H9 (cell line): ENCODE data around the gene FOXA2. TPM values are rescaled to one million over a fixed set of nuclear protein-coding genes. Genes with fewer than 3 reads are reported as not detected.

ENCODE experiments used
- DNase-seq: peaks from one replicate; pipeline ENCODE4 v3.0.0-alpha.2; 2017
- H2AFZ ChIP-seq: one replicate; pipeline ENCODE4 v1.6.1; 2013; ENCODE audit warnings: mild to moderate bottlenecking, low read length, control low read depth, moderate library complexity
- H2AK5ac ChIP-seq: 2 replicates; pipeline ENCODE4 v1.6.1; 2013; ENCODE audit warnings: low read length, control low read depth, mixed read lengths; ENCODE audit not compliant: insufficient read length
- H2BK120ac ChIP-seq: one replicate; pipeline ENCODE4 v1.6.1; 2013; ENCODE audit warnings: low read depth, mild to moderate bottlenecking, low read length, control low read depth, inconsistent platforms; ENCODE audit not compliant: poor library complexity, severe bottlenecking
- H2BK12ac ChIP-seq: 2 replicates; pipeline ENCODE4 v1.6.1; 2013; ENCODE audit warnings: low read length, control low read depth, mixed read lengths, low read depth; ENCODE audit not compliant: insufficient read length
- H2BK15ac ChIP-seq: 2 replicates; pipeline ENCODE4 v1.6.1; 2013; ENCODE audit warnings: low read depth, low read length, control low read depth
- H2BK20ac ChIP-seq: one replicate; pipeline ENCODE4 v1.6.1; 2013; ENCODE audit warnings: low read depth, mild to moderate bottlenecking, low read length, control low read depth, inconsistent platforms; ENCODE audit not compliant: poor library complexity, severe bottlenecking
- H2BK5ac ChIP-seq: 2 replicates; pipeline ENCODE4 v1.6.1; 2013; ENCODE audit warnings: low read length, control low read depth, mixed read lengths; ENCODE audit not compliant: insufficient read length
- H3K14ac ChIP-seq: 2 replicates; pipeline ENCODE4 v1.6.1; 2013; ENCODE audit warnings: low read length, control low read depth; ENCODE audit not compliant: insufficient read depth
- H3K18ac ChIP-seq: 2 replicates; pipeline ENCODE4 v1.6.1; 2013; ENCODE audit warnings: low read depth, mild to moderate bottlenecking, mixed read lengths, low read length, control low read depth; ENCODE audit not compliant: insufficient read length
- H3K23ac ChIP-seq: 2 replicates; pipeline ENCODE4 v1.6.1; 2013; ENCODE audit warnings: low read length, control low read depth, mixed read lengths, low read depth; ENCODE audit not compliant: insufficient read length
- H3K23me2 ChIP-seq: 2 replicates; pipeline ENCODE4 v1.6.1; 2013; ENCODE audit warnings: low read depth, mild to moderate bottlenecking, mixed read lengths, low read length, control low read depth; ENCODE audit not compliant: insufficient read length, poor library complexity, severe bottlenecking
- H3K27ac ChIP-seq: 2 replicates; pipeline ENCODE4 v1.5.1; 2013; ENCODE audit warnings: low read length, control low read depth, mixed read lengths, low read depth; ENCODE audit not compliant: insufficient read length
- H3K27me3 ChIP-seq: 2 replicates; pipeline ENCODE4 v1.6.1; 2013; ENCODE audit warnings: low read length, control low read depth, inconsistent platforms; ENCODE audit not compliant: insufficient read depth
- H3K4ac ChIP-seq: 2 replicates; pipeline ENCODE4 v1.6.1; 2013; ENCODE audit warnings: low read depth, mild to moderate bottlenecking, control low read depth, inconsistent platforms, low read length, moderate library complexity
- H3K4me1 ChIP-seq: 2 replicates; pipeline ENCODE4 v1.6.1; 2013; ENCODE audit warnings: low read length, control low read depth, inconsistent platforms; ENCODE audit not compliant: insufficient read depth
- H3K4me2 ChIP-seq: 2 replicates; pipeline ENCODE4 v1.6.1; 2013; ENCODE audit warnings: low read length, control low read depth, mixed read lengths; ENCODE audit not compliant: insufficient read length, insufficient read depth
- H3K56ac ChIP-seq: 2 replicates; pipeline ENCODE4 v1.6.1; 2013; ENCODE audit warnings: low read depth, mild to moderate bottlenecking, mixed read lengths, low read length, control low read depth; ENCODE audit not compliant: insufficient read length
- H3K79me1 ChIP-seq: 2 replicates; pipeline ENCODE4 v1.6.1; 2013; ENCODE audit warnings: low read depth, mild to moderate bottlenecking, moderate library complexity, low read length, control low read depth, inconsistent platforms; ENCODE audit not compliant: insufficient read depth, poor library complexity, severe bottlenecking
- H3K79me2 ChIP-seq: 2 replicates; pipeline ENCODE4 v1.6.1; 2013; ENCODE audit warnings: low read length, control low read depth, inconsistent platforms; ENCODE audit not compliant: insufficient read depth
- H3K9ac ChIP-seq: 2 replicates; pipeline ENCODE4 v1.6.1; 2013; ENCODE audit warnings: low read length, control low read depth, mixed read lengths; ENCODE audit not compliant: insufficient read length; ENCODE audit errors: extremely low read depth
- H3K9me3 ChIP-seq: one replicate; pipeline ENCODE4 v1.6.1; 2013; ENCODE audit warnings: low read depth, low read length, inconsistent platforms; ENCODE audit not compliant: control insufficient read depth
- H3T11ph ChIP-seq: one replicate; pipeline ENCODE4 v1.6.1; 2013; ENCODE audit warnings: mild to moderate bottlenecking, low read length, control low read depth, inconsistent platforms
- H4K20me1 ChIP-seq: one replicate; pipeline ENCODE4 v1.6.1; 2013; ENCODE audit not compliant: control insufficient read depth, insufficient read length, insufficient read depth
- H4K5ac ChIP-seq: 2 replicates; pipeline ENCODE4 v1.6.1; 2013; ENCODE audit warnings: low read depth, mild to moderate bottlenecking, mixed read lengths, low read length, control low read depth; ENCODE audit not compliant: insufficient read length
- H4K8ac ChIP-seq: replicated peaks from 2 replicates; pipeline ENCODE4 v1.6.1; 2013; ENCODE audit warnings: low read length, control low read depth, mixed read lengths, low read depth; ENCODE audit not compliant: insufficient read length
- H4K91ac ChIP-seq: 2 replicates; pipeline ENCODE4 v1.6.1; 2013; ENCODE audit warnings: low read depth, mild to moderate bottlenecking, moderate library complexity, mixed read lengths, low read length, control low read depth; ENCODE audit not compliant: insufficient read length
- H3K27ac Mint-ChIP-seq, 3 experiments: 2 replicates in 2 of 3; 3 replicates in 1 of 3; pipeline ENCODE4 v1.8.0; 2020 to 2021; ENCODE audit warnings: mixed read lengths in 3 of 3, mild to moderate bottlenecking in 1 of 3, moderate library complexity in 1 of 3
- H3K27me3 Mint-ChIP-seq: 2 replicates; pipeline ENCODE4 v1.8.0; 2021; ENCODE audit warnings: low read depth, mild to moderate bottlenecking, moderate library complexity, mixed read lengths
- H3K36me3 Mint-ChIP-seq, 3 experiments: 2 replicates in 2 of 3; 3 replicates in 1 of 3; pipeline ENCODE4 v1.8.0; 2020 to 2021; ENCODE audit warnings: low read depth in 3 of 3, mixed read lengths in 3 of 3; ENCODE audit not compliant: insufficient read depth in 1 of 3
- H3K4me1 Mint-ChIP-seq, 2 experiments: 2 replicates each; pipeline ENCODE4 v1.8.0; 2020; ENCODE audit warnings: mixed read lengths in 2 of 2
- H3K4me3 Mint-ChIP-seq, 2 experiments: 2 replicates in 1 of 2; 3 replicates in 1 of 2; pipeline ENCODE4 v1.8.0; 2020 to 2021; ENCODE audit warnings: mild to moderate bottlenecking in 2 of 2, mixed read lengths in 2 of 2, moderate library complexity in 1 of 2
- H3K9me3 Mint-ChIP-seq, 2 experiments: 2 replicates in 1 of 2; 3 replicates in 1 of 2; pipeline ENCODE4 v1.8.0; 2020; ENCODE audit warnings: mild to moderate bottlenecking in 2 of 2, mixed read lengths in 2 of 2, moderate library complexity in 1 of 2
- WGBS: extraction: QIAGEN DNeasy Blood & Tissue Kit; methylation state at CpG from one replicate; pipeline ENCODE4 v1.1.7; 2013; ENCODE audit warnings: missing lambda C conversion rate, low lambda C conversion rate, mixed read lengths; ENCODE audit not compliant: insufficient read length; ENCODE audit errors: extremely low coverage; 5-methylcytosine and 5-hydroxymethylcytosine counted together
- total RNA-seq: library from RNA; stranded (reverse); gene quantifications from 2 replicates; pipeline ENCODE4 v1.2.1, GENCODE V29; 2021
- TF ChIP-seq, protein P1 (sequence below): fragments of 200-600 bp; sonication (generic); conservative IDR thresholded peaks from 3 replicates; pipeline ENCODE4 v1.8.0; 2021; ENCODE audit warnings: antibody characterized with exemption, mild to moderate bottlenecking

The FOXA2 gene
- total RNA-seq, 1 experiment from 2014 or later: not detected

DNA sequence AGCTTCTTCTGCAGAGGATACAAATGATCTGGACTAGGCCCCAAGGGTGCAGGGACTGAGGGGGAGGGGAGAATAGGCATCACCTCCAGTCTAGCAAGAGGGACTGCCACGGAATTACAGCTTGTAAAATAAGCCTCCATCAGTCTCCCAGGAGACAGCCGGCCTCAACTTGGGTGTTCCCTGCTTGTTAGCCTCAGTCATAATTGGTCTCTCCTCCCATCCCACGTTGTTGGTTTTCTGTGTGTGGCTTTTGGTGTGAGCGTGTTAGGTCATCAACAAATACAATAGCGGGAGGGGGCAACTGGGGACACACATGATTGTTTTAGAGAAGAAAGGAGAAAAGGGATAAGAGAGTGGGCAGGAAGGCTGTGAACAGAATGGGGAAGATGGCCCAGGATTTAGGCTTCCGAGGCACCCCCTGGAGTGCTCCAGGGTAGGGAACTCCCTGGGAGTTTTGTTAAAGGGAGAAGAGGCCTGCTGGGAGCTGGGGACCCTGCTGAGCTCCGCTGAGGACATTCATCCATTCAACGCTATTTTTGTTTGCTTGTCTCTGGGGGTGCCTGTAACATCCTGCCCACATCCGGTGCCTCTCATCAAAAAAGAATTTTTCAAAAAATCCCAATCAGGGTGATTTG lies 9.2 kb downstream of the FOXA2 start:
- Histone ChIP-seq H3T11ph (no peak overlapping the region), H3K23me2 (no peaks in the 10 kb centered on the region), H3K79me2 (no peaks in the 10 kb centered on the region), H3K9ac (no peak overlapping the region), H3K27ac (no peak overlapping the region), H2BK15ac (no peak overlapping the region), H3K4ac (no peak overlapping the region), H2AK5ac (no peak overlapping the region), H4K91ac (no peak overlapping the region), H4K20me1 (no peaks in the 10 kb centered on the region), H3K9me3 (no peaks in the 10 kb centered on the region), H2BK12ac (no peak overlapping the region), H3K23ac (no peak overlapping the region), H2AFZ (no peak overlapping the region), H3K56ac (no peak overlapping the region), H2BK20ac (no peak overlapping the region), H3K18ac (no peak overlapping the region), H2BK5ac (no peak overlapping the region), H3K79me1 (no peaks in the 10 kb centered on the region), H4K8ac (no peak overlapping the region), H2BK120ac (no peak overlapping the region), H3K4me1 (peaks cover 4% of the 10 kb centered on the region), H3K27me3 (peaks cover 93% of the 10 kb centered on the region), H3K4me2 (no peak overlapping the region), H3K14ac (no peak overlapping the region), H4K5ac (no peak overlapping the region)
- peaks cover 0 to 22% of the 10 kb centered on the region in 2 experiments; a peak in 2 of 5 replicates for H3K9me3 Mint-ChIP-seq
- TF ChIP-seq, protein P1, sequence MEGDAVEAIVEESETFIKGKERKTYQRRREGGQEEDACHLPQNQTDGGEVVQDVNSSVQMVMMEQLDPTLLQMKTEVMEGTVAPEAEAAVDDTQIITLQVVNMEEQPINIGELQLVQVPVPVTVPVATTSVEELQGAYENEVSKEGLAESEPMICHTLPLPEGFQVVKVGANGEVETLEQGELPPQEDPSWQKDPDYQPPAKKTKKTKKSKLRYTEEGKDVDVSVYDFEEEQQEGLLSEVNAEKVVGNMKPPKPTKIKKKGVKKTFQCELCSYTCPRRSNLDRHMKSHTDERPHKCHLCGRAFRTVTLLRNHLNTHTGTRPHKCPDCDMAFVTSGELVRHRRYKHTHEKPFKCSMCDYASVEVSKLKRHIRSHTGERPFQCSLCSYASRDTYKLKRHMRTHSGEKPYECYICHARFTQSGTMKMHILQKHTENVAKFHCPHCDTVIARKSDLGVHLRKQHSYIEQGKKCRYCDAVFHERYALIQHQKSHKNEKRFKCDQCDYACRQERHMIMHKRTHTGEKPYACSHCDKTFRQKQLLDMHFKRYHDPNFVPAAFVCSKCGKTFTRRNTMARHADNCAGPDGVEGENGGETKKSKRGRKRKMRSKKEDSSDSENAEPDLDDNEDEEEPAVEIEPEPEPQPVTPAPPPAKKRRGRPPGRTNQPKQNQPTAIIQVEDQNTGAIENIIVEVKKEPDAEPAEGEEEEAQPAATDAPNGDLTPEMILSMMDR: no peak
- H3K36me3 Mint-ChIP-seq: no peaks in the 10 kb centered on the region; a peak in 1 of 7 replicates
- peak overlapping the region in 1 of 2 experiments; percentile 45; a peak in 1 of 5 replicates for H3K4me3 Mint-ChIP-seq
- peaks cover 38 to 70% of the 10 kb centered on the region in 2 experiments for H3K4me1 Mint-ChIP-seq
- WGBS: no CpG with 5 or more reads among the region's 9 CpGs
- H3K27me3 Mint-ChIP-seq: peaks cover 100% of the 10 kb centered on the region
- no peak overlapping the region for H3K27ac Mint-ChIP-seq
- no peak for DNase-seq
